ENCODE measurements around the gene RIMKLA. TPM values are rescaled to one million over a fixed set of nuclear protein-coding genes. Genes with fewer than 3 reads are reported as not detected.
A peak's percentile ranks its signal among the peaks of the same experiment; 100 is the strongest.

RIMKLA gene
- total and polyA plus RNA-seq, 2 experiments from 2014 or later, result 4.1 to 6.6 TPM

DNA sequence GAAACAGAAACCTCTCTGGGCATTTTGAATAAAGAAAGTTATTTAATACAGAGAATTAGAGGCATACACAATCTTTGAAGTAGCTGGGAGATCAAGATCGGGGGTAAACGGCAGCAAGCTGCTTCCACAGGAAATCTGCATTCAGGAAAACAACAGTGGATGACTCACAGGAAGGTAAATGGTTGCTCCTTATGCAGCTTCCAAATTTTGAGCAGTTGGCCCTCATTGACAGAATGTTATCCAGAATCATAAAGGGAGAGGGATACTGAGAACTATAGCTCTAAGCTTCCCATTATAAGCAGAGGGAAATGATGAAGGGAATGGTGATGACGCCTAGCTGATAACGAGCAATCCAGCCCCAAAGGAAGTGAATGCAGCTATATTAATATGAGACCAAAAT lies 46.6 kb downstream of the RIMKLA start:
- no peaks in the 10 kb centered on the region for H3K79me2 ChIP-seq (replicated peaks; ENCODE audit: insufficient read depth)
- H3K9me2 ChIP-seq (ENCODE audit: insufficient read depth), result no peaks in the 10 kb centered on the region
- Mint-ChIP-seq H3K4me3 (no peak overlapping the region), H3K4me1 (peaks cover 8% of the 10 kb centered on the region), H3K27ac (peak overlapping the region; percentile 12; the same call in 1 of the 2 replicates), H3K27me3 (ENCODE audit: insufficient read depth, low read depth, poor library complexity) (no peaks in the 10 kb centered on the region), H3K9me3 (no peaks in the 10 kb centered on the region), H3K36me3 (ENCODE audit: low read depth) (no peaks in the 10 kb centered on the region)
- H4K20me1 ChIP-seq (replicated peaks; ENCODE audit: insufficient read depth), result no peaks in the 10 kb centered on the region
- H2AFZ ChIP-seq, result no peak overlapping the region
- H3K4me3 ChIP-seq, result no peak overlapping the region
- no peaks in the 10 kb centered on the region for H3K27me3 ChIP-seq (ENCODE audit: insufficient read depth)
- H3K36me3 ChIP-seq (ENCODE audit: insufficient read depth), result no peaks in the 10 kb centered on the region
- H3K27ac ChIP-seq (ENCODE audit: low read depth), result no peak overlapping the region
- no peak for ATAC-seq
- H3K4me2 ChIP-seq, result no peak overlapping the region
- H3K4me1 ChIP-seq (ENCODE audit: insufficient read depth), result no peaks in the 10 kb centered on the region; the same call in 1 of the 2 replicates
- H3F3A ChIP-seq (replicated peaks; ENCODE audit: low read depth), result no peaks in the 10 kb centered on the region
- TF ChIP-seq EZH2phosphoT487 (IDR thresholded peaks at IDR 0.05; ENCODE audit: unreplicated experiment), result no peak
- TF ChIP-seq ZNF114 (CRISPR knock-in tag; IDR thresholded peaks at IDR 0.05), result no peak
- TF ChIP-seq ZNF462 (CRISPR knock-in tag; IDR thresholded peaks at IDR 0.05), result no peak
- no peak for TF ChIP-seq POLR2AphosphoS5 (IDR thresholded peaks at IDR 0.05; ENCODE audit: low read depth)
- no peak for TF ChIP-seq CTCF (conservative IDR thresholded peaks at IDR 0.05; ENCODE audit: low read depth in 2 of 2)
- no peak for TF ChIP-seq JUNB (IDR thresholded peaks at IDR 0.05; ENCODE audit: unreplicated experiment)
- no peak for TF ChIP-seq EZH2 (IDR thresholded peaks at IDR 0.05; ENCODE audit: low read depth, unreplicated experiment)
- TF ChIP-seq NANOG (IDR thresholded peaks at IDR 0.05; ENCODE audit: borderline replicate concordance), result no peak
- TF ChIP-seq ZNF331 (CRISPR knock-in tag; IDR thresholded peaks at IDR 0.05; ENCODE audit: low read depth), result no peak
- TF ChIP-seq CREB1 (CRISPR knock-in tag; IDR thresholded peaks at IDR 0.05; ENCODE audit: low read depth), result no peak
- TF ChIP-seq, protein P1, sequence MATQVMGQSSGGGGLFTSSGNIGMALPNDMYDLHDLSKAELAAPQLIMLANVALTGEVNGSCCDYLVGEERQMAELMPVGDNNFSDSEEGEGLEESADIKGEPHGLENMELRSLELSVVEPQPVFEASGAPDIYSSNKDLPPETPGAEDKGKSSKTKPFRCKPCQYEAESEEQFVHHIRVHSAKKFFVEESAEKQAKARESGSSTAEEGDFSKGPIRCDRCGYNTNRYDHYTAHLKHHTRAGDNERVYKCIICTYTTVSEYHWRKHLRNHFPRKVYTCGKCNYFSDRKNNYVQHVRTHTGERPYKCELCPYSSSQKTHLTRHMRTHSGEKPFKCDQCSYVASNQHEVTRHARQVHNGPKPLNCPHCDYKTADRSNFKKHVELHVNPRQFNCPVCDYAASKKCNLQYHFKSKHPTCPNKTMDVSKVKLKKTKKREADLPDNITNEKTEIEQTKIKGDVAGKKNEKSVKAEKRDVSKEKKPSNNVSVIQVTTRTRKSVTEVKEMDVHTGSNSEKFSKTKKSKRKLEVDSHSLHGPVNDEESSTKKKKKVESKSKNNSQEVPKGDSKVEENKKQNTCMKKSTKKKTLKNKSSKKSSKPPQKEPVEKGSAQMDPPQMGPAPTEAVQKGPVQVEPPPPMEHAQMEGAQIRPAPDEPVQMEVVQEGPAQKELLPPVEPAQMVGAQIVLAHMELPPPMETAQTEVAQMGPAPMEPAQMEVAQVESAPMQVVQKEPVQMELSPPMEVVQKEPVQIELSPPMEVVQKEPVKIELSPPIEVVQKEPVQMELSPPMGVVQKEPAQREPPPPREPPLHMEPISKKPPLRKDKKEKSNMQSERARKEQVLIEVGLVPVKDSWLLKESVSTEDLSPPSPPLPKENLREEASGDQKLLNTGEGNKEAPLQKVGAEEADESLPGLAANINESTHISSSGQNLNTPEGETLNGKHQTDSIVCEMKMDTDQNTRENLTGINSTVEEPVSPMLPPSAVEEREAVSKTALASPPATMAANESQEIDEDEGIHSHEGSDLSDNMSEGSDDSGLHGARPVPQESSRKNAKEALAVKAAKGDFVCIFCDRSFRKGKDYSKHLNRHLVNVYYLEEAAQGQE (IDR thresholded peaks at IDR 0.05; ENCODE audit: unreplicated experiment), result no peak
- no peak for DNase-seq (ENCODE audit: low spot score)

Measured in GM23338 (cell line).